GM13977 (cell line): ENCODE results near the gene MYT1.

Experiments
- DNase-seq: peaks from one replicate; pipeline ENCODE4 v3.0.0; 2012; ENCODE audit warnings: low spot score
- in situ Hi-C: fragments of 300-500 bp; cut with MboI; formaldehyde crosslinking; loops from one replicate; pipeline ENCODE4 v1.12.0; 2022; ENCODE audit warnings: low sequenced_read_pairs, low pct_unique_long_range_greater_than_20kb, mixed read lengths, inconsistent platforms; ENCODE audit not compliant: unreplicated experiment
- TF ChIP-seq, protein P1 (sequence below): IDR thresholded peaks from 2 replicates; pipeline ENCODE4 v1.5.1; 2012; ENCODE audit warnings: mild to moderate bottlenecking, control low read depth; ENCODE audit not compliant: insufficient read depth; ENCODE audit errors: extremely low read depth, missing control alignments

Gene MYT1

DNA sequence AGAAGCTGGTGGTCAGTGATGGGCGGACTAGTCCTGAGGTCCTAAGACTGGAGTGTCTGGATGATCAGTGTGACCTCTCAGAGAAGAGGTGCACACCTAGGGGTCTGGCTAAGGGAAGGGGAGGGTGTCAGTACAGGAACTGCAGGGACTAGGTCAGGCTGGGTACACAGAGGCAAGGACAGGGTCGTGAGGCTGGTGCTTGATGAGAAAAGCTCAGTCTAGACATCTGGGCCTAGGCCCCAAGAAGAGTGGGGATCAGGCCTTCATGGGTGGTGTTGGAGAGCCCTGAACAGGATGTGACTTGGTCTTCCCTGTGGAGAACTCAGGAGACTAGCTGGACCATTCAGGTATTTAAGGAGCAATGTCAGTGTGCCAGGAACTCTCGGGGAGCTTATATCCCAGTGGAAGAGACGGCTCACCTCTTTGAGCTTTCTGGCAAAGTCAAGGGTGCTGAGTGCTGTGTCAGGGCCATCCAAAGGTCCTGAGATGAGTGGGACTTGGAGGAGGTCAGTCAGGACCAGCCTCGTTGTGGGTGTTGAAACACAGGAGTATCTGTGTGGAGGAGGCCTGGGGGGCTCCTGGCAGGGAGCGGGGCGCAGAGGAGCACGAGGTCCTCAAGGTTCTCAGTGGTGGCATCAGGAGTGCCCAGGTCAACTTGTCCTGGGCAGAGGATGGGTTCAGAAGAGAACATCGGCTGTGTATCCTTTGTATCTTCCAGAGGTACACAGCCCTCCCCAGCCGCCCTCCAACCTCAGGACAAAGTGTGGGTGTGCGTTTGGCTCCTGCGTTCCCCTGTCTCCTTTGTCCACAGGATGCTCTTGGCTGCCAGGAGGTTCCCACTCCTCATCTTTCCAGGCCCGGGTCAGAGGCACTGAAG lies 13.3 kb upstream of the MYT1 start:
- TF ChIP-seq, protein P1, sequence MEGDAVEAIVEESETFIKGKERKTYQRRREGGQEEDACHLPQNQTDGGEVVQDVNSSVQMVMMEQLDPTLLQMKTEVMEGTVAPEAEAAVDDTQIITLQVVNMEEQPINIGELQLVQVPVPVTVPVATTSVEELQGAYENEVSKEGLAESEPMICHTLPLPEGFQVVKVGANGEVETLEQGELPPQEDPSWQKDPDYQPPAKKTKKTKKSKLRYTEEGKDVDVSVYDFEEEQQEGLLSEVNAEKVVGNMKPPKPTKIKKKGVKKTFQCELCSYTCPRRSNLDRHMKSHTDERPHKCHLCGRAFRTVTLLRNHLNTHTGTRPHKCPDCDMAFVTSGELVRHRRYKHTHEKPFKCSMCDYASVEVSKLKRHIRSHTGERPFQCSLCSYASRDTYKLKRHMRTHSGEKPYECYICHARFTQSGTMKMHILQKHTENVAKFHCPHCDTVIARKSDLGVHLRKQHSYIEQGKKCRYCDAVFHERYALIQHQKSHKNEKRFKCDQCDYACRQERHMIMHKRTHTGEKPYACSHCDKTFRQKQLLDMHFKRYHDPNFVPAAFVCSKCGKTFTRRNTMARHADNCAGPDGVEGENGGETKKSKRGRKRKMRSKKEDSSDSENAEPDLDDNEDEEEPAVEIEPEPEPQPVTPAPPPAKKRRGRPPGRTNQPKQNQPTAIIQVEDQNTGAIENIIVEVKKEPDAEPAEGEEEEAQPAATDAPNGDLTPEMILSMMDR: no peak
- in situ Hi-C loops: no loop called here
- DNase-seq: no peak

DNA sequence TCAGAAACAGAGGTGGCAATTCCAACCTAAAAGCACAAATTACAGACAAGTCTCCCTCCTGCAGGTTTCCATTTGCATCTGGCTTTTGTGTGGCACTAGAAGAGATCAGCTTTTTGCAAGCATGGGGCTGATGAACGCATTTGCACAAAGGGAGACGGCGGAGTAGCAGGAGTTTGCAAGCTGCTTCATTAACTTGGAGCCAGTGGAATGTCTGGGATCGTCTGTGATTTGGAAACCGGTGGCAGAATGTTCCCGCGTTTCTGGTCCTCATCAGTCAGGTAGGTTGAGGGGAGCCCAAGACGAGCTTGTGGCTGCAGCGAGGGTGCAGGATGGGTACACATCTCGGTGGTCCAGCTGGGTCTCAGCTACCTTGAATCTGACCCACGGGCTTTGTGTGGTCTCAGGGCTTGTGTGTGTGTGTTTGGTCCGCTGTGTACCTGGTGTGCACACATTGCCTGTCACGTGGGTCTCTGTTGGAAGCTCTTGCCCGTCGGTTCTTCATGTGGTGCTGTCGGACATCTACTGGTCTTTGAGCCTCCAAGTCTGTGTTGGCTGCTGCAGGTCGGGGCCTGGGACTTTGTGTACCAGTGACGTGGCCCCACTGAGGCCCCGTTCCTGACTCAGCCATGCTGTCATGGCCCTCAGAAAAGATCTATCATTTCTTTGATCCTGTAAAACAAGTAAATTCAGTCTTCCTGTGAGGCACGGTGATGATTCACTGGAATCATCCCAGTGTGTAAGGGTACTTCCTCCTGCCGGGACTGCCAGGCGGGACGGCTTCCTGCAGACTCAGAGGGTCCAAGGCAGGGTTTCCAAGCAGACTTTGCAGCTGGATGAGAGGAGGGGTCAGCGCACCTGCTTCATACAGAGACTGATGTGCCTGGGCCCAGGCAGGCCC lies 12.4 kb upstream of the MYT1 start:
- TF ChIP-seq, protein P1: no peak
- in situ Hi-C loops: no loop called here
- no peak for DNase-seq

DNA sequence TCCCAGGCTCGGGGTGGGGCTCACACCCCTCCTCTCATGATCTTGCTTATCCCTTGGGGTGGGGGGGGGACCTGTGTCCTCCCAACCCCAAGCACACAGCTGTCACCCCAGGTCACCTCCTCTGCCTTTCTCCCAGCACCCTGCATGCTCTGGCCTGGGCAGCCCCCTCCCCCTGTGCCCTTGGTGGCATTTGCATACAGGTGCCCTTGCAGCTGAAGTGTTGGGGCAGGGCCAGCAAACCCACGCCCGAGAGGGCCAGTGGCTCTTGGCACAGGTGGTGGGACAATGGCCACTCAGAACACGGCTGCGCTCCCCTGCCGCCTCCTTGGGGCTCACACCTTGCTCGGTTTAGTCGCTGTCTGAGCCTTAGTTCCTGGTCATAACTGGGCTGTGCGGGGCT lies 11.3 kb upstream of the MYT1 start:
- no peak for DNase-seq
- TF ChIP-seq, protein P1: no peak
- in situ Hi-C loops: no loop called here

DNA sequence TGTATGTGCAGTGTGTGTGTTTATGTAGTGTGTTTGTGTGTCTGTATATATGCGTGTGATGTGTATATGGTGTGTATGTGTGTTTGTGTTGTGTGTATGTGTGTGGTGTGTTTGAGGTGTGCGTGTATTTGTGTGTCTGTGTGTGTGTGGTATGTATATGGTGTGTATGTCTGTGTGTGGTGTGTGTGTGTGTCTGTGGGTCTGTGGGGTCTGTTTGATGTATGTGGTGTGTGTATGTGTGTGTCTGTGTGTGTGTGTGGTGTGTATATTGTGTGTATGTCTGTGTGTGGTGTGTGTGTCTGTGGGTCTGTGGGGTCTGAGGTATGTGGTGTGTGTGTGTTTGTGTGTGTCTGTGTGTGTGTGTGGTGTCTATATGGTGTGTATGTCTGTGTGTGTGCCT lies 10.8 kb upstream of the MYT1 start:
- no peak for DNase-seq
- TF ChIP-seq, protein P1: no peak
- in situ Hi-C loops: no loop called here

DNA sequence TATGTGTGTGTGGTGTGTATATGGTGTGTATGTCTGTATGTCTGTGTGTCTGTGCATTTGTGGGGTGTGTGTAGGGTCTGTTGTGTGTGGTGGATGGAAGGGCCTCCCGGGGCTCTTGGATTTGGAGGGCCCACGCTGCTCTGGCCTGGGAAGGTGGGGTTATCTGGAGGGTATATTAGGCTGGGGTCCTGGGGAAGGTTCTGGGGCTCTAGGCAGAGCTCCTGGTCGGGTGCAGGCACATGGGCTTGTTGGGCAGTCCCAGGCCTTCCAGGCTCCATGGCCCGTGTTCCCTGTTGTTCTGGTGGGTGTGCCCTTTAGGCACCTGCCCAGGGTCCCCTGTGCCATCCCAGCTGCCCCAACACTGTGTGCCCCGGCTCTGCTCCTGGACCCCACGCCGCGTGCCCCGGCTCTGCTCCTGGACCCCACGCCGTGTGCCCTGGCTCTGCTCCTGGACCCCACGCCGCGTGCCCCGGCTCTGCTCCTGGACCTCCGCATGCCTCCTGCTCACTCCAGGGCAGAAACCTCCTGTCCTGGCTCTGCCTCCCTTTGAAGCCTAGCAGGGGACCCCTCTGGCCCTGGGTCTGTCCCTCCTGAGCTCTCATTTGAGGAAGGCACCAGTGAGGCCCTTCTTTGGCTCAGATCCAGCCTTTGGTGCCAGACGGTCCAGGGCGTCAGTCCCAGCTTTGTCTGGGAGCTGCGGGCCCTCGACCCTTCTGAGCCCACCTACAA lies 10.2 kb upstream of the MYT1 start:
- TF ChIP-seq, protein P1: no peak
- DNase-seq: no peak
- in situ Hi-C loops: no loop called here

DNA sequence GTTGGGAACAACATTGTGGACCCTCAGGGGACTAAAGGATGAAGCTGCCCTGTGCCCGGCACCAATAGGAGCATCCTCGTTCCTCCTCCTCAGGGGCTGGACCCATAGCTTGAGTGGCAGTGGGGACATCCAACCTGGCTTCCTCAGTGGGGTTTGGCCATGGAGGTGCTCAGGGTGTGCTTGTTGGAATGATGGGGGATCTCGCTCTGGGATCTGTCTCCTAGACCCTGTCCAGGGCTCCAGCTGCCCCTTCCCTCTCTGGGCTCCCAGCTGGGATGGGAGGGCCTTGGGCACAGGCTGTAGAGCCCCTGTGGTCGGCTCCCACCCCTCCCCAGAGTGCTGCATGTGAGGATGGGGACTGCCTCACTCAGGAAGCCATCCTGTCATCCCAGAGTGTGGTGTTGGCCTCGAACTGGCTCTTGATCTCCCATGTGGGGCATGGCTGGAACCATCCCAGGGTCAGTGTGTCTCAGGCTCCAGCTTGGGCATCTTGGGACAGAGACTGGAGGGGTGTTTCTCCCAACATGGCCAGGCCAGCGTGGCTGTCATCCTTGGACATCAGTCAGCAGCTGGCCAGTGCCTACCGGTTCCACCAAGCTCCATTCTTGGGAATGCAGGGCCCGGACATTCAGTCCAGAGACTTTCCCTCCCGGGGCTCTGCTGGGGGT lies 9.5 kb upstream of the MYT1 start:
- no peak for DNase-seq
- in situ Hi-C loops: no loop called here
- TF ChIP-seq, protein P1: no peak
